Measurements from ENCODE around the gene RTN4RL1. TPM values are rescaled to one million over a fixed set of nuclear protein-coding genes. Genes with fewer than 3 reads are reported as not detected.

The RTN4RL1 gene
- total and polyA plus RNA-seq, 2 of the 4 experiments (the other 2 are of a cell fraction), result under 0.01 to 0.03 TPM

DNA sequence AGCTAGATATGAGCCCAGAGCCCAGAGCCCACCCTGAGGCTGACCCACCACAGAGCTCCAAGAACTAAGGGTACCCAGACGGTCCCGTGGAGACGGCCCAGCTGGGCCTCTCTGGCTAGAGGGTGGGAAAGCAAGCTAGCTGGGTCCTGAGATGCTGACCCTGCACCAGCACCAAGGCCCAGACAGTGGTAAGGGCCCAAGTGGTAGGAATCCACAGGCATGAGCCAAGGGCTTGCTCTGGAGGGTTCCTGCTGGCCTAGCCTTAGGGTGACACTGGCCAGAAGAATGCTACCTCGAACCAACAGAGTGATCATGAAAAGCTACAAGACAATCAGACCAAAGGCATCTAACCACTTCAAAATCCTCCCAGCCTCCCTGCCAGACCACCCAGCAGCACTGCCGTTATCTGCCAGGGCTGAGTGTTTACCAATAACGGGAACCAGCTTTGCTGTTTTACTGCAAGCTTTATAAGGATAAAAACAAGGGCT is 42.9 kb upstream of the RTN4RL1 start (continued):
- TF ChIP-seq ELK1 (IDR thresholded peaks at IDR 0.05; ENCODE audit: borderline replicate concordance, low read depth, low read length) (no peak), FOS (IDR thresholded peaks at IDR 0.05; ENCODE audit: low read depth, low read length) (peak; percentile 53), RAD21 (IDR thresholded peaks at IDR 0.05; ENCODE audit: low read length) (peak; percentile 16; the same call in 1 of the 2 replicates), BHLHE40 (IDR thresholded peaks at IDR 0.05; ENCODE audit: low read depth, low read length) (peak; percentile 68), RFX5 (IDR thresholded peaks at IDR 0.05; ENCODE audit: low read depth, low read length) (no peak)
